SK-N-SH treated with all-trans-retinoic acid at 6 μM for 48 hours (cell line): ENCODE measurements around the gene STKLD1.
A peak's percentile ranks its signal among the peaks of the same experiment; 100 is the strongest.

Experiments used
- ATAC-seq: fragments of 200-7000 bp; cut with Tn5 transposase; 3 replicates; pipeline ENCODE4 v1.9.1; 2020; ENCODE audit warnings: mild to moderate bottlenecking, moderate library complexity
- ARNTL ChIP-seq: fragments of 450-650 bp; formaldehyde crosslinking; IDR thresholded peaks from 2 replicates; pipeline ENCODE4 v1.5.0; 2020; ENCODE audit warnings: low read depth, mild to moderate bottlenecking, moderate library complexity, borderline replicate concordance
- BACH2 ChIP-seq: fragments of 250-450 bp; sonication (Bioruptor Pico); IDR thresholded peaks from 2 replicates; pipeline ENCODE4 v1.9.0; 2021; ENCODE audit warnings: mild to moderate bottlenecking, borderline replicate concordance
- CSDC2 ChIP-seq: fragments of 250-450 bp; sonication (Bioruptor Pico); IDR thresholded peaks from 2 replicates; pipeline ENCODE4 v1.5.0; 2020; ENCODE audit warnings: mild to moderate bottlenecking, moderate library complexity
- CSRNP3 ChIP-seq: fragments of 250-450 bp; sonication (Bioruptor Pico); IDR thresholded peaks from 2 replicates; pipeline ENCODE4 v1.5.1; 2021; ENCODE audit warnings: mild to moderate bottlenecking, moderate library complexity
- ESRRG ChIP-seq: fragments of 250-450 bp; sonication (Bioruptor Pico); IDR thresholded peaks from 2 replicates; pipeline ENCODE4 v1.6.1; 2021; ENCODE audit warnings: mild to moderate bottlenecking
- GLIS3 ChIP-seq: fragments of 250-450 bp; sonication (Bioruptor Pico); IDR thresholded peaks from 2 replicates; pipeline ENCODE4 v1.5.0; 2020; ENCODE audit warnings: mild to moderate bottlenecking, moderate library complexity
- ISL1 ChIP-seq: fragments of 250-450 bp; sonication (Bioruptor Pico); IDR thresholded peaks from 2 replicates; pipeline ENCODE4 v2.1.2; 2022; ENCODE audit warnings: mild to moderate bottlenecking, moderate library complexity
- OSR1 ChIP-seq: fragments of 250-450 bp; sonication (Bioruptor Pico); IDR thresholded peaks from 2 replicates; pipeline ENCODE4 v1.8.0; 2022; ENCODE audit warnings: moderate library complexity, mild to moderate bottlenecking, inconsistent platforms
- PATZ1 ChIP-seq: fragments of 250-450 bp; sonication (Bioruptor Pico); IDR thresholded peaks from 2 replicates; pipeline ENCODE4 v1.8.0; 2020; ENCODE audit warnings: mild to moderate bottlenecking, moderate library complexity, borderline replicate concordance
- PPARA ChIP-seq: fragments of 250-450 bp; sonication (Bioruptor Pico); IDR thresholded peaks from 2 replicates; pipeline ENCODE4 v1.5.0; 2020; ENCODE audit warnings: mild to moderate bottlenecking, borderline replicate concordance
- RARB ChIP-seq: fragments of 250-450 bp; sonication (Bioruptor Pico); IDR thresholded peaks from 2 replicates; pipeline ENCODE4 v1.8.0; 2021; ENCODE audit warnings: mild to moderate bottlenecking, moderate library complexity
- SNAI2 ChIP-seq: fragments of 250-450 bp; sonication (Bioruptor Pico); IDR thresholded peaks from 2 replicates; pipeline ENCODE4 v1.5.0; 2020; ENCODE audit warnings: mild to moderate bottlenecking, moderate library complexity
- TOX ChIP-seq: fragments of 250-450 bp; sonication (Bioruptor Pico); IDR thresholded peaks from 2 replicates; pipeline ENCODE4 v1.8.0; 2021; ENCODE audit warnings: mild to moderate bottlenecking, moderate library complexity, borderline replicate concordance
- TSHZ2 ChIP-seq: fragments of 250-450 bp; sonication (Bioruptor Pico); IDR thresholded peaks from 2 replicates; pipeline ENCODE4 v1.5.0; 2020; ENCODE audit warnings: mild to moderate bottlenecking, moderate library complexity
- ZC3H10 ChIP-seq: fragments of 250-450 bp; sonication (Bioruptor Pico); IDR thresholded peaks from 2 replicates; pipeline ENCODE4 v1.5.1; 2021; ENCODE audit warnings: mild to moderate bottlenecking, moderate library complexity
- ZFP3 ChIP-seq: fragments of 250-450 bp; sonication (Bioruptor Pico); IDR thresholded peaks from 2 replicates; pipeline ENCODE4 v1.5.0; 2020; ENCODE audit warnings: mild to moderate bottlenecking, moderate library complexity
- ZFP30 ChIP-seq: fragments of 450-650 bp; formaldehyde crosslinking; IDR thresholded peaks from 2 replicates; pipeline ENCODE4 v1.5.0; 2022; ENCODE audit warnings: mild to moderate bottlenecking, moderate library complexity
- ZNF565 ChIP-seq: fragments of 450-650 bp; formaldehyde crosslinking; conservative IDR thresholded peaks from 2 replicates; pipeline ENCODE4 v1.5.0; 2020; ENCODE audit warnings: low read depth, mild to moderate bottlenecking, moderate library complexity
- ZNF70 ChIP-seq: fragments of 450-650 bp; formaldehyde crosslinking; IDR thresholded peaks from 2 replicates; pipeline ENCODE4 v1.5.0; 2020; ENCODE audit warnings: mild to moderate bottlenecking, moderate library complexity
- ZNF8 ChIP-seq: fragments of 450-650 bp; formaldehyde crosslinking; IDR thresholded peaks from 2 replicates; pipeline ENCODE4 v1.5.0; 2020; ENCODE audit warnings: mild to moderate bottlenecking, moderate library complexity
- TF ChIP-seq, protein P1 (sequence below): fragments of 250-450 bp; sonication (Bioruptor Pico); IDR thresholded peaks from 2 replicates; pipeline ENCODE4 v1.8.0; 2021; ENCODE audit warnings: low read depth, mild to moderate bottlenecking, moderate library complexity, borderline replicate concordance

STKLD1 gene

GRCh38 chr9:133354766-133355165, 21.4 kb upstream of the STKLD1 start (continued):
- TF ChIP-seq, protein P1, sequence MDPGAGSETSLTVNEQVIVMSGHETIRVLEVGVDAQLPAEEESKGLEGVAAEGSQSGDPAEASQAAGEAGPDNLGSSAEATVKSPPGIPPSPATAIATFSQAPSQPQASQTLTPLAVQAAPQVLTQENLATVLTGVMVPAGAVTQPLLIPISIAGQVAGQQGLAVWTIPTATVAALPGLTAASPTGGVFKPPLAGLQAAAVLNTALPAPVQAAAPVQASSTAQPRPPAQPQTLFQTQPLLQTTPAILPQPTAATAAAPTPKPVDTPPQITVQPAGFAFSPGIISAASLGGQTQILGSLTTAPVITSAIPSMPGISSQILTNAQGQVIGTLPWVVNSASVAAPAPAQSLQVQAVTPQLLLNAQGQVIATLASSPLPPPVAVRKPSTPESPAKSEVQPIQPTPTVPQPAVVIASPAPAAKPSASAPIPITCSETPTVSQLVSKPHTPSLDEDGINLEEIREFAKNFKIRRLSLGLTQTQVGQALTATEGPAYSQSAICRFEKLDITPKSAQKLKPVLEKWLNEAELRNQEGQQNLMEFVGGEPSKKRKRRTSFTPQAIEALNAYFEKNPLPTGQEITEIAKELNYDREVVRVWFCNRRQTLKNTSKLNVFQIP, result no peak

DNA sequence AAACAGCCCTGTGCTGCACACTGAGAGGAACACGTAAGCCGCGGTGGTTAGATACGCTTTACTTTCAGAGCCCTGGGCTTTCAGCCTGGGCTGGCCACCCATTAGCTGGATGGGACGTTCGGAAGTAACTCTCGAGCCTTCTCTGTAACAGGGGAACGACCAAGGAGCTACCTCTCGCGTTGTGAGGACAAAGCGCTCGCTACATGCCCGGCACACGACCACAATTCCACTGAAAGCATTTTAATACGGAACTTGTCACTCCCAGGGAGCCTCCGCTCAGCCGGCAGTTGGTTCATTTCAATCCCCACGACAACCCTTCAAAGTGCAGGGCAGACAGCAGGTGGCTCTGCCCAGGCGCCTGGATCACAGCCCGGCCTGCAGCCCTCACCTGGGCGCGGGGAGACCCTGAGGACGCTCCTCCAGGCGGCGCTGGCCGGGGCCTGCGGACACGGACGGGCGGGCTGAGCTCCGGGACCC, 20.2 kb upstream of the STKLD1 start:
- ATAC-seq, result peak; percentile 7

DNA sequence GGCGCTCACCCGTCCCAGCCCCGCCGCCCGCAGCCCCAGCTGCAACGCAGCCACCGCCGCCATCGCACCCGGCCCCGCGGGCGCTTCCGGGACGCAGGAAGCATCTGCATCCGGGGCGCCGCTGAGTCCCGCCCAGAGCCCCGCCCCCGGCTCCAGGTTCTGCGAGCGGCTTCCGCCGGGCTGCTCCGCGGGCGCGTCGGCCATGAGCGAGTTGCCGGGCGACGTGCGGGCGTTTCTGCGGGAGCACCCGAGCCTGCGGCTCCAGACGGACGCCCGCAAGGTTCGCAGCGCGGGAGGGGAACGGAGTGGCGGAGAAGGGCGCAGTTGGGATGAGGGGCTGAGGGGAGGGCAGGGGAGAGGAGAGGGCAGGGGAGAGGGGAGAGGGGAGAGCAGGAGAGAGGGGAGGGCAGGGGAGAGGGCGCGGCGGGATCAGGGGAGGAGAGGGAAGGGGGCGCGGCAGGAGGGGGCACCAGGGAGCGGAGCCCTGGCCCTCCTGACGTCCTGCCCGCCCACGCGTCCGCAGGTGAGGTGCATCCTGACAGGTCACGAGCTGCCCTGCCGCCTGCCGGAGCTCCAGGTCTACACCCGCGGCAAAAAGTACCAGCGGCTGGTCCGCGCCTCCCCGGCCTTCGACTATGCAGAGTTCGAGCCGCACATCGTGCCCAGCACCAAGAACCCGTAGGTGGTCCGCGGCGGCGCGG, 19.6 kb upstream of the STKLD1 start, which contains the start of the genes SURF1 and SURF2:
Gene SURF1 (minus strand): TSS at position 97 of the 701 bp plus-strand sequence. CDS start 34 bp downstream, at position 63.
Gene SURF2 (plus strand): TSS at position 160 of the 701 bp plus-strand sequence. CDS start 43 bp downstream, at position 203.
- ATAC-seq, result peak; percentile 81
- TF ChIP-seq, protein P1, result no peak
- TF ChIP-seq OSR1 (CRISPR knock-in tag) (no peak), CSDC2 (CRISPR knock-in tag) (no peak), ZFP3 (no peak), RARB (CRISPR knock-in tag) (no peak), ISL1 (CRISPR knock-in tag) (no peak), TSHZ2 (no peak), PPARA (no peak), ZNF8 (CRISPR knock-in tag) (no peak), ESRRG (no peak), ZFP30 (CRISPR knock-in tag) (no peak), SNAI2 (CRISPR knock-in tag) (no peak), CSRNP3 (CRISPR knock-in tag) (no peak), ZC3H10 (no peak)

More for the DNA sequence above, 20.2 kb upstream of the STKLD1 start:
- TF ChIP-seq RARB (CRISPR knock-in tag) (no peak), ZC3H10 (no peak), ZNF8 (CRISPR knock-in tag) (no peak), SNAI2 (CRISPR knock-in tag) (no peak), PPARA (no peak), TOX (CRISPR knock-in tag) (no peak), OSR1 (CRISPR knock-in tag) (no peak), BACH2 (CRISPR knock-in tag) (no peak), ESRRG (no peak), PATZ1 (CRISPR knock-in tag) (no peak), CSRNP3 (CRISPR knock-in tag) (no peak), ZNF70 (CRISPR knock-in tag) (no peak), GLIS3 (CRISPR knock-in tag) (no peak), ARNTL (CRISPR knock-in tag) (no peak), ZNF565 (no peak), ISL1 (CRISPR knock-in tag) (no peak), CSDC2 (CRISPR knock-in tag) (no peak), ZFP30 (CRISPR knock-in tag) (no peak)
- TF ChIP-seq, protein P1, result no peak
